ENCODE data around the gene CEP170.

DNA sequence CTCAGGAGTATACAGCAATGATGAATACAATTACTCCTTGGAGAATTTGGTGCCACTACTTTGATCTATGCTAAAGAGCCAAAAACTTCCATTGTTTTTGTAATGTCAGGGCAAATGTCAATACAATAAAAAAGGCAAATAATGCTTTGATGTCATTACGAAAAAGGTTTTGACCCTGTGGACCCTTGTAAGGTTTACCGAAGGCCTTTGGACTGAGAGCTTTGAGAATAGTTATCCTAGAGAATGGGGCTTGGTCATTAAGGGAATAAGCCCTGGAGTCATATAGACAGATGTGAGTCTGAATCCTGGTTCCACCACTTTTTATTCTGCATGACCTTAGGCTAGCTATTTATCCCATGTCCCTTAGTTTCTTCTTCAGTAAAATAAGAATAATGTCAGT is 27.5 kb downstream of the CEP170 start:
- no peak for TF ChIP-seq EZH2 (IDR thresholded peaks at IDR 0.05; ENCODE audit: borderline replicate concordance, insufficient read depth, low read length, poor library complexity, severe bottlenecking)
- TF ChIP-seq POLR2AphosphoS5 (IDR thresholded peaks at IDR 0.05), result no peak
- TF ChIP-seq, protein P1, sequence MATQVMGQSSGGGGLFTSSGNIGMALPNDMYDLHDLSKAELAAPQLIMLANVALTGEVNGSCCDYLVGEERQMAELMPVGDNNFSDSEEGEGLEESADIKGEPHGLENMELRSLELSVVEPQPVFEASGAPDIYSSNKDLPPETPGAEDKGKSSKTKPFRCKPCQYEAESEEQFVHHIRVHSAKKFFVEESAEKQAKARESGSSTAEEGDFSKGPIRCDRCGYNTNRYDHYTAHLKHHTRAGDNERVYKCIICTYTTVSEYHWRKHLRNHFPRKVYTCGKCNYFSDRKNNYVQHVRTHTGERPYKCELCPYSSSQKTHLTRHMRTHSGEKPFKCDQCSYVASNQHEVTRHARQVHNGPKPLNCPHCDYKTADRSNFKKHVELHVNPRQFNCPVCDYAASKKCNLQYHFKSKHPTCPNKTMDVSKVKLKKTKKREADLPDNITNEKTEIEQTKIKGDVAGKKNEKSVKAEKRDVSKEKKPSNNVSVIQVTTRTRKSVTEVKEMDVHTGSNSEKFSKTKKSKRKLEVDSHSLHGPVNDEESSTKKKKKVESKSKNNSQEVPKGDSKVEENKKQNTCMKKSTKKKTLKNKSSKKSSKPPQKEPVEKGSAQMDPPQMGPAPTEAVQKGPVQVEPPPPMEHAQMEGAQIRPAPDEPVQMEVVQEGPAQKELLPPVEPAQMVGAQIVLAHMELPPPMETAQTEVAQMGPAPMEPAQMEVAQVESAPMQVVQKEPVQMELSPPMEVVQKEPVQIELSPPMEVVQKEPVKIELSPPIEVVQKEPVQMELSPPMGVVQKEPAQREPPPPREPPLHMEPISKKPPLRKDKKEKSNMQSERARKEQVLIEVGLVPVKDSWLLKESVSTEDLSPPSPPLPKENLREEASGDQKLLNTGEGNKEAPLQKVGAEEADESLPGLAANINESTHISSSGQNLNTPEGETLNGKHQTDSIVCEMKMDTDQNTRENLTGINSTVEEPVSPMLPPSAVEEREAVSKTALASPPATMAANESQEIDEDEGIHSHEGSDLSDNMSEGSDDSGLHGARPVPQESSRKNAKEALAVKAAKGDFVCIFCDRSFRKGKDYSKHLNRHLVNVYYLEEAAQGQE (IDR thresholded peaks at IDR 0.05; ENCODE audit: borderline replicate concordance), result no peak
- no peak for TF ChIP-seq CTCF (IDR thresholded peaks at IDR 0.05; ENCODE audit: poor library complexity, severe bottlenecking)
- no peak for TF ChIP-seq TAF1 (IDR thresholded peaks at IDR 0.05; ENCODE audit: low read depth)
- TF ChIP-seq RAD21 (conservative IDR thresholded peaks at IDR 0.05), result no peak
- TF ChIP-seq EP300 (conservative IDR thresholded peaks at IDR 0.05; ENCODE audit: poor library complexity, severe bottlenecking), result no peak
- no peak for TF ChIP-seq MXI1 (conservative IDR thresholded peaks at IDR 0.05; ENCODE audit: poor library complexity, severe bottlenecking)
- TF ChIP-seq SMC3 (conservative IDR thresholded peaks at IDR 0.05; ENCODE audit: poor library complexity), result no peak
